ENCODE measurements around the gene VPS26A.

Gene VPS26A

GRCh38 chr10:69215405-69216171 is 91.6 kb downstream of the VPS26A start:
- no peak for DNase-seq
- intact Hi-C loops (cut with DNase I): no loop called here

DNA sequence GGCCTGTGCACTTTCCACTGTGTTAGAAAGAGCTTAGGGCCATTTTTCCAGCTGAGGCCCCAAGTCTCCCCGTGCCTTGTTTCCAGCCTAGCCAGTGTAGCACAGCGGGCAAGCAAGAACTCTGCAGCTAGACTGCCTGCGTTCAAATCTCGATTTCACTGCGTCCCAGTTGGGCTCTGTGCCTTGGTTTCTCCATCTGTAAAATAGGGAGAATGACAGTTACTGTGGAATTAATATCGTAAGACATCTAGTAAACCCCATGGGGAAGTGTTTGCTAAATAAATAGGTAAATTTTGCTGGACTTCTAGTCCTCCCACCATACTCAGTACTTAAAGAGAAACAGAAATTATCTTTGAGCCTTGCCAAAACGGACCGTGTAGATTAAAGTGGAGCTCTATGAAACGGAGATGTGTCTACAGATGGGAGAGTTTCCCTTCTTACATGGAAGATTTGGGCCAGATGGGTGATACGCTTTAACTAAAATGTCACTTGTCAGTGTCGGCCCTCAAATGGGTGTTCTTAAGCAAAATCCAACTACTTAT is 92.7 kb downstream of the VPS26A start:
- no peak for DNase-seq
- intact Hi-C loops (cut with DNase I): no loop called here

GRCh38 chr10:69217119-69217754 is 93.3 kb downstream of the VPS26A start:
- DNase-seq: no peak
- intact Hi-C loops (cut with DNase I): no loop called here

GRCh38 chr10:69218831-69219230 is 94.9 kb downstream of the VPS26A start:
- no peak for DNase-seq
- intact Hi-C loops (cut with DNase I): no loop called here

GRCh38 chr10:69220041-69220451 is 96.1 kb downstream of the VPS26A start, which contains the start of gene HKDC1:
Gene HKDC1, plus strand, starts transcription at chr10:69220332. Its CDS starts 104 bp downstream, at chr10:69220436.
- intact Hi-C loops (cut with DNase I): no loop called here
- no peak for DNase-seq

DNA sequence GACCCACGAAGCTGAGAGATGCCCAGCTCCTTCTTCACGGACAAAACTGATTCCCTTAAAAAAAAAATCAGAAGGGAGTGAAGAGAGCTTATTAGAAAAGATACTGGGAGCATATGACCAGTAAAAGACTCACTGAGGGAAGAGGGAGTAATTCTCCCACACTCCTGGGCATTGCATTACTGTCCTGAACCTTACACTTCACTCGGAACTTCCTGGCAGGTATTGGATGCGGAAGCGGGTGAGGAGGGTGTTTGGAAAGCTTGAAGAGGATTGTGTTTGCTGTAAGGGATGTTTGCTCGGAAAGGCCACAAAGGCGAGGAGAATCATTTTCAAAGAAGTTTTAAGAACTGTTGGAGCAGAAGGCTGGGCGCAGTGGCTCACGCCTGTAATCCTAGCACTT is 96.5 kb downstream of the VPS26A start:
- intact Hi-C loops (cut with DNase I): no loop called here
- no peak for DNase-seq

Measured in posterior cingulate gyrus (tissue), 11 donors.